MV-4-11 (cell line): ENCODE data around the gene GAREM2.

Source experiments
- DNase-seq: peaks from one replicate; lab custom pipeline; 2025; lab: John Stamatoyannopoulos, UW

GAREM2 gene

GRCh38 chr2:26237868-26238267 lies 65.0 kb downstream of the GAREM2 start:
- DNase-seq = no peak

DNA sequence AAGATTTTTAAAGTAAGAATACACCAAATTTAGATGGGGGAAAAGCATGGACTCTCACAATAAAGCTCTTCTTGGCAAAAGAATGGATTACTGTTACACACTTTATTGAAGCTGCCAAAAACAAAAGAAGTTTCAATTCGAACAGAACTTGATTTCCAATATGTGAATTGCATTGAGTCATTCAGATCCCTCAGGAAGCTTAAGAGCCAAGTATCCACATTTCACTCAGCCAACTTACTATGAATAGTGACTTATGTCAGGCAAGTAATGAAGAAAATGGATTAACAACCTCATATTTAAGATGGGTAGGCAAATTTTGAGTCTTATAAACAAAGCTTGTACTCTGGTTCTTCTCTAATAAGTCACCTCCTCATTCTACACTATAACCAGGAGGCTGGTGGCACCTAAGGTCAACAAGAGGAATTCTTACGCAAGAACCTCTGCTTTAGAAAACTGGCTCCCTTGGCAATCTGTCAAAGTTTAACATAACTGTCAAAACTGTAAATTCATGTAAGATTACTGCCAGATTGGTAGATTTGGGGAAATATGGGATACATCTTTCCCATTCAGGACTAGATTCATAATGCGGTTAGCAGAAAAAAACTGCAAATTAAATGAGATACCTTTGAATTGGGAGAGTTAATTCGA lies 65.5 kb downstream of the GAREM2 start:
- DNase-seq = peak; percentile 40
